Gastroesophageal sphincter (tissue), 3 donors: Measurements from ENCODE around the gene MMP17.

ENCODE experiments used
- POLR2AphosphoS5 ChIP-seq: sonication (generic); formaldehyde crosslinking; IDR thresholded peaks from one replicate; pipeline ENCODE4 v1.6.1; 2017; ENCODE audit warnings: antibody characterized with exemption
- TF ChIP-seq, protein P1 (sequence below), 4 experiments: fragments of 200-600 bp in 2 of 4; fragments of 450-650 bp in 2 of 4; sonication (generic) in 1 of 4; IDR thresholded peaks; one replicate each; pipeline ENCODE4 v1.5.1; 2017 to 2019; ENCODE audit warnings: antibody characterized with exemption in 4 of 4, mild to moderate bottlenecking in 2 of 4, moderate library complexity in 2 of 4

GRCh38 chr12:131900397-131900796 is 72.2 kb downstream of the MMP17 start:
- TF ChIP-seq, protein P1, sequence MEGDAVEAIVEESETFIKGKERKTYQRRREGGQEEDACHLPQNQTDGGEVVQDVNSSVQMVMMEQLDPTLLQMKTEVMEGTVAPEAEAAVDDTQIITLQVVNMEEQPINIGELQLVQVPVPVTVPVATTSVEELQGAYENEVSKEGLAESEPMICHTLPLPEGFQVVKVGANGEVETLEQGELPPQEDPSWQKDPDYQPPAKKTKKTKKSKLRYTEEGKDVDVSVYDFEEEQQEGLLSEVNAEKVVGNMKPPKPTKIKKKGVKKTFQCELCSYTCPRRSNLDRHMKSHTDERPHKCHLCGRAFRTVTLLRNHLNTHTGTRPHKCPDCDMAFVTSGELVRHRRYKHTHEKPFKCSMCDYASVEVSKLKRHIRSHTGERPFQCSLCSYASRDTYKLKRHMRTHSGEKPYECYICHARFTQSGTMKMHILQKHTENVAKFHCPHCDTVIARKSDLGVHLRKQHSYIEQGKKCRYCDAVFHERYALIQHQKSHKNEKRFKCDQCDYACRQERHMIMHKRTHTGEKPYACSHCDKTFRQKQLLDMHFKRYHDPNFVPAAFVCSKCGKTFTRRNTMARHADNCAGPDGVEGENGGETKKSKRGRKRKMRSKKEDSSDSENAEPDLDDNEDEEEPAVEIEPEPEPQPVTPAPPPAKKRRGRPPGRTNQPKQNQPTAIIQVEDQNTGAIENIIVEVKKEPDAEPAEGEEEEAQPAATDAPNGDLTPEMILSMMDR (IDR thresholded peaks at IDR 0.05), result no peak
- no peak for TF ChIP-seq POLR2AphosphoS5
